HCT116 (cell line): Measurements from ENCODE around the gene TSKU. TPM values are rescaled to one million over a fixed set of nuclear protein-coding genes. Genes with fewer than 3 reads are reported as not detected.

Experiments used
- ATAC-seq: fragments of 200-7000 bp; cut with Tn5 transposase; 2 replicates; pipeline ENCODE4 v1.9.1; 2020; ENCODE audit warnings: mild to moderate bottlenecking, moderate library complexity
- BruUV-seq: library from RNA; stranded (reverse); fragments of 400-500 nt; replicated peaks from 2 replicates; lab custom pipeline; 2021; lab: Mats Ljungman, UMichigan
- CTCF ChIA-PET: fragments of 300-600 bp; sonication (Branson Sonifier 250); formaldehyde crosslinking; loops from one replicate; lab custom pipeline; 2021; ENCODE audit warnings: antibody characterized with exemption; lab: Charles Lee
- POLR2A ChIA-PET: fragments of 300-600, 350-600 bp; sonication (Branson Sonifier 250); formaldehyde crosslinking; loops from one replicate; lab custom pipeline; 2021; ENCODE audit warnings: antibody characterized with exemption; lab: Charles Lee
- RAD21 ChIA-PET, 2 experiments: fragments of 300-600 bp; sonication (Branson Sonifier 250); formaldehyde crosslinking; loops; one replicate each; lab custom pipeline; 2023; ENCODE audit warnings: low total read pairs in 2 of 2; ENCODE audit not compliant: uncharacterized antibody in 2 of 2, unreplicated experiment in 2 of 2, low non-redundant PET in 1 of 2; lab: Charles Lee
- DNase-seq: peaks from one replicate; pipeline ENCODE4 v3.0.0-alpha.2; 2010; ENCODE audit warnings: low read depth, low spot score
- H2AFZ ChIP-seq: fragments of 200-600 bp; shearing (Covaris generic), sonication (generic); 2 replicates; pipeline ENCODE4 v1.6.1; 2017; ENCODE audit warnings: low read depth, mixed run types, mixed read lengths, antibody characterized with exemption, low read length; ENCODE audit not compliant: poor library complexity, severe bottlenecking
- H3K27ac ChIP-seq: 2 replicates; pipeline ENCODE4 v1.5.1; 2012; ENCODE audit warnings: low read depth, low read length
- H3K27me3 ChIP-seq: fragments of 200-600 bp; sonication (generic); 2 replicates; pipeline ENCODE4 v1.6.1; 2016; ENCODE audit warnings: mixed run types, low read length, mixed read lengths; ENCODE audit not compliant: insufficient read depth
- H3K36me3 ChIP-seq, 2 experiments: fragments of 200-500 bp in 1 of 2; fragments of 200-600 bp in 1 of 2; sonication (Bioruptor generic) in 1 of 2; sonication (generic) in 1 of 2; 2 replicates each; pipeline versions ENCODE4 v1.5.1 to v1.6.1; 2014 to 2016; ENCODE audit warnings: low read length in 2 of 2, inconsistent platforms in 1 of 2, mixed read lengths in 1 of 2, mixed run types in 1 of 2; ENCODE audit not compliant: insufficient read depth in 2 of 2, control insufficient read depth in 1 of 2
- H3K4me1 ChIP-seq, 2 experiments: fragments of 200-600 bp in 1 of 2; sonication (generic) in 1 of 2; 2 replicates each; pipeline versions ENCODE4 v1.5.1 to v1.6.1; 2012 to 2017; ENCODE audit warnings: low read length in 2 of 2, inconsistent platforms in 1 of 2, mild to moderate bottlenecking in 1 of 2, mixed read lengths in 1 of 2, mixed run types in 1 of 2, moderate library complexity in 1 of 2; ENCODE audit not compliant: insufficient read depth in 2 of 2, control insufficient read depth in 1 of 2
- H3K4me2 ChIP-seq: fragments of 200-600 bp; sonication (generic); 2 replicates; pipeline ENCODE4 v1.6.1; 2017; ENCODE audit warnings: mixed run types, low read length, mixed read lengths
- H3K4me3 ChIP-seq, 2 experiments: fragments of 200-600 bp in 1 of 2; sonication (generic) in 1 of 2; replicated peaks in 1 of 2; 2 replicates each; pipeline ENCODE4 v1.5.1; 2011 to 2016; ENCODE audit warnings: low read length in 2 of 2, control low read depth in 1 of 2, low read depth in 1 of 2, mild to moderate bottlenecking in 1 of 2, mixed read lengths in 1 of 2, mixed run types in 1 of 2
- H3K79me2 ChIP-seq: fragments of 200-600 bp; sonication (generic); 2 replicates; pipeline ENCODE4 v1.6.1; 2017; ENCODE audit warnings: mild to moderate bottlenecking, mixed run types, low read length, moderate library complexity, mixed read lengths; ENCODE audit not compliant: insufficient read depth
- H3K9ac ChIP-seq: fragments of 200-600 bp; sonication (generic); 2 replicates; pipeline ENCODE4 v1.6.1; 2016; ENCODE audit warnings: low read length, mixed read lengths
- H3K9me2 ChIP-seq: fragments of 200-600 bp; sonication (generic), shearing (Covaris generic); 2 replicates; pipeline ENCODE4 v1.6.1; 2017; ENCODE audit warnings: mixed run types, mild to moderate bottlenecking, moderate library complexity; ENCODE audit not compliant: insufficient read depth
- H3K9me3 ChIP-seq, 2 experiments: fragments of 200-500 bp in 1 of 2; fragments of 200-600 bp in 1 of 2; sonication (Bioruptor generic) in 1 of 2; sonication (generic) in 1 of 2; 2 replicates each; pipeline ENCODE4 v1.6.1; 2014 to 2017; ENCODE audit warnings: low read length in 2 of 2, mixed read lengths in 2 of 2, inconsistent platforms in 1 of 2, low read depth in 1 of 2, mild to moderate bottlenecking in 1 of 2, mixed run types in 1 of 2, moderate library complexity in 1 of 2; ENCODE audit not compliant: control insufficient read depth in 1 of 2, insufficient read depth in 1 of 2
- H4K20me1 ChIP-seq: fragments of 200-600 bp; sonication (generic), shearing (Covaris generic); 2 replicates; pipeline ENCODE4 v1.6.1; 2017; ENCODE audit warnings: mixed run types, mild to moderate bottlenecking, moderate library complexity; ENCODE audit not compliant: insufficient read depth
- CBX3 ChIP-seq: IDR thresholded peaks from 2 replicates; pipeline ENCODE4 v1.6.1; 2012; ENCODE audit warnings: low read depth
- EGR1 ChIP-seq: IDR thresholded peaks from 2 replicates; pipeline ENCODE4 v1.6.1; 2012; ENCODE audit warnings: low read depth
- FOSL1 ChIP-seq: IDR thresholded peaks from 2 replicates; pipeline ENCODE4 v1.6.1; 2012; ENCODE audit warnings: low read depth
- JUND ChIP-seq: IDR thresholded peaks from 2 replicates; pipeline ENCODE4 v1.6.1; 2012
- POLR2AphosphoS5 ChIP-seq: IDR thresholded peaks from 2 replicates; pipeline ENCODE4 v1.6.1; 2011; ENCODE audit warnings: mild to moderate bottlenecking, low read depth, low read length, moderate library complexity
- RAD21 ChIP-seq: IDR thresholded peaks from 2 replicates; pipeline ENCODE4 v1.6.1; 2012; ENCODE audit warnings: low read depth, mild to moderate bottlenecking
- SP1 ChIP-seq: IDR thresholded peaks from 2 replicates; pipeline ENCODE4 v1.6.1; 2012; ENCODE audit warnings: low read depth
- TCF7L2 ChIP-seq: IDR thresholded peaks from 2 replicates; pipeline ENCODE4 v1.7.0; 2011; ENCODE audit warnings: borderline replicate concordance, inconsistent platforms; ENCODE audit not compliant: insufficient read depth, insufficient read length; ENCODE audit errors: extremely low read depth
- ZFX ChIP-seq: fragments of 450-650 bp; IDR thresholded peaks from 2 replicates; pipeline ENCODE4 v1.6.1; 2017
- intact Hi-C: fragments of 100-400 bp; cut with micrococcal nuclease; formaldehyde crosslinking; loops from 2 replicates; pipeline ENCODE4 v1.10.0; 2022
- total RNA-seq: library from RNA; stranded (reverse); gene quantifications from one replicate; pipeline ENCODE4 v1.2.1, GENCODE V29; 2021; ENCODE audit not compliant: unreplicated experiment
- TF ChIP-seq, protein P1 (sequence below): IDR thresholded peaks from 2 replicates; pipeline ENCODE4 v1.6.1; 2012
- TF ChIP-seq, protein P2 (sequence below): IDR thresholded peaks from 2 replicates; pipeline ENCODE4 v1.6.1; 2012
- TF ChIP-seq, protein P3 (sequence below), 3 experiments: fragments of 200-600 bp in 1 of 3; sonication (generic) in 1 of 3; IDR thresholded peaks in 2 of 3; conservative IDR thresholded peaks in 1 of 3; 2 replicates each; pipeline ENCODE4 v1.5.1; 2012 to 2017; ENCODE audit warnings: low read depth in 2 of 3, low read length in 2 of 3, antibody characterized with exemption in 1 of 3, borderline replicate concordance in 1 of 3, control low read depth in 1 of 3, mild to moderate bottlenecking in 1 of 3, mixed read lengths in 1 of 3, mixed run types in 1 of 3, moderate library complexity in 1 of 3; ENCODE audit not compliant: insufficient read depth in 1 of 3
- TF ChIP-seq, protein P4 (sequence below): IDR thresholded peaks from 2 replicates; pipeline ENCODE4 v1.6.1; 2012; ENCODE audit warnings: low read depth

Gene TSKU
- total RNA-seq, 1 experiment from 2014 or later = 21.9 TPM

- BruUV-seq = no TSS peak
- POLR2A ChIA-PET = no interaction called here
- Histone ChIP-seq H3K36me3 (no peaks in the 10 kb centered on the region), H3K4me2 (no peak overlapping the region), H3K4me3 (no peak overlapping the region), H3K9ac (no peak overlapping the region), H2AFZ (no peak overlapping the region), H3K9me3 (peaks cover 10 to 23% of the 10 kb centered on the region in 2 experiments; a peak in 2 of 4 replicates), H3K9me2 (no peaks in the 10 kb centered on the region), H3K27me3 (no peaks in the 10 kb centered on the region), H3K79me2 (no peaks in the 10 kb centered on the region), H3K4me1 (peaks cover 5 to 6% of the 10 kb centered on the region in 2 experiments; a peak in 2 of 4 replicates), H4K20me1 (no peaks in the 10 kb centered on the region), H3K27ac (no peak overlapping the region)
- CTCF ChIA-PET = interaction anchor here (0.9 kb wide), 1 partner anchor 271 kb away, joined by 4 read pairs; no protein-coding TSS in a partner anchor
- no peak for DNase-seq
- RAD21 ChIA-PET = no interaction called here
- TF ChIP-seq, protein P1, sequence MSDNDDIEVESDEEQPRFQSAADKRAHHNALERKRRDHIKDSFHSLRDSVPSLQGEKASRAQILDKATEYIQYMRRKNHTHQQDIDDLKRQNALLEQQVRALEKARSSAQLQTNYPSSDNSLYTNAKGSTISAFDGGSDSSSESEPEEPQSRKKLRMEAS = 0 out of 2 replicates have a peak, but pooled peaks have one; percentile 20
- TF ChIP-seq CBX3 = peak; percentile 99
- no peak for TF ChIP-seq JUND
- ATAC-seq = no peak
- intact Hi-C loops = no loop called here
Measured at GRCh38 chr11:76776472-76776871, 6.7 kb upstream of the TSKU start.

- POLR2A ChIA-PET = no interaction called here
- no TSS peak for BruUV-seq
Measured at GRCh38 chr11:76777305-76777704, 5.9 kb upstream of the TSKU start.

More at GRCh38 chr11:76777305-76777704, 5.9 kb upstream of the TSKU start:
- no peak overlapping the region for H3K27ac ChIP-seq
- H2AFZ ChIP-seq = no peak overlapping the region
- H3K9me2 ChIP-seq = no peaks in the 10 kb centered on the region
- CTCF ChIA-PET = no interaction called here
- H4K20me1 ChIP-seq = no peaks in the 10 kb centered on the region
- ATAC-seq = no peak
- intact Hi-C loops = no loop called here
- H3K4me2 ChIP-seq = no peak overlapping the region
- peaks cover 10 to 23% of the 10 kb centered on the region in 2 experiments; a peak in 2 of 4 replicates for H3K9me3 ChIP-seq
- no peaks in the 10 kb centered on the region for H3K27me3 ChIP-seq
- DNase-seq = no peak
- no peak overlapping the region for H3K9ac ChIP-seq
- H3K4me3 ChIP-seq = no peak overlapping the region
- H3K4me1 ChIP-seq = peaks cover 9 to 14% of the 10 kb centered on the region in 2 experiments; a peak in 3 of 4 replicates
- TF ChIP-seq, protein P2, sequence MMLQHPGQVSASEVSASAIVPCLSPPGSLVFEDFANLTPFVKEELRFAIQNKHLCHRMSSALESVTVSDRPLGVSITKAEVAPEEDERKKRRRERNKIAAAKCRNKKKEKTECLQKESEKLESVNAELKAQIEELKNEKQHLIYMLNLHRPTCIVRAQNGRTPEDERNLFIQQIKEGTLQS = no peak
- TF ChIP-seq, protein P3, sequence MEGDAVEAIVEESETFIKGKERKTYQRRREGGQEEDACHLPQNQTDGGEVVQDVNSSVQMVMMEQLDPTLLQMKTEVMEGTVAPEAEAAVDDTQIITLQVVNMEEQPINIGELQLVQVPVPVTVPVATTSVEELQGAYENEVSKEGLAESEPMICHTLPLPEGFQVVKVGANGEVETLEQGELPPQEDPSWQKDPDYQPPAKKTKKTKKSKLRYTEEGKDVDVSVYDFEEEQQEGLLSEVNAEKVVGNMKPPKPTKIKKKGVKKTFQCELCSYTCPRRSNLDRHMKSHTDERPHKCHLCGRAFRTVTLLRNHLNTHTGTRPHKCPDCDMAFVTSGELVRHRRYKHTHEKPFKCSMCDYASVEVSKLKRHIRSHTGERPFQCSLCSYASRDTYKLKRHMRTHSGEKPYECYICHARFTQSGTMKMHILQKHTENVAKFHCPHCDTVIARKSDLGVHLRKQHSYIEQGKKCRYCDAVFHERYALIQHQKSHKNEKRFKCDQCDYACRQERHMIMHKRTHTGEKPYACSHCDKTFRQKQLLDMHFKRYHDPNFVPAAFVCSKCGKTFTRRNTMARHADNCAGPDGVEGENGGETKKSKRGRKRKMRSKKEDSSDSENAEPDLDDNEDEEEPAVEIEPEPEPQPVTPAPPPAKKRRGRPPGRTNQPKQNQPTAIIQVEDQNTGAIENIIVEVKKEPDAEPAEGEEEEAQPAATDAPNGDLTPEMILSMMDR (IDR thresholded peaks at IDR 0.05 in 2 of 3, conservative IDR thresholded peaks at IDR 0.05 in 1 of 3; ENCODE audit: borderline replicate concordance in 1 of 3, insufficient read depth in 1 of 3, low read depth in 2 of 3, low read length in 2 of 3) = no peak
- TF ChIP-seq SP1 (no peak), TCF7L2 (no peak), POLR2AphosphoS5 (no peak), RAD21 (no peak), EGR1 (no peak), ZFX (no peak), CBX3 (no peak), FOSL1 (no peak)
- TF ChIP-seq, protein P4, sequence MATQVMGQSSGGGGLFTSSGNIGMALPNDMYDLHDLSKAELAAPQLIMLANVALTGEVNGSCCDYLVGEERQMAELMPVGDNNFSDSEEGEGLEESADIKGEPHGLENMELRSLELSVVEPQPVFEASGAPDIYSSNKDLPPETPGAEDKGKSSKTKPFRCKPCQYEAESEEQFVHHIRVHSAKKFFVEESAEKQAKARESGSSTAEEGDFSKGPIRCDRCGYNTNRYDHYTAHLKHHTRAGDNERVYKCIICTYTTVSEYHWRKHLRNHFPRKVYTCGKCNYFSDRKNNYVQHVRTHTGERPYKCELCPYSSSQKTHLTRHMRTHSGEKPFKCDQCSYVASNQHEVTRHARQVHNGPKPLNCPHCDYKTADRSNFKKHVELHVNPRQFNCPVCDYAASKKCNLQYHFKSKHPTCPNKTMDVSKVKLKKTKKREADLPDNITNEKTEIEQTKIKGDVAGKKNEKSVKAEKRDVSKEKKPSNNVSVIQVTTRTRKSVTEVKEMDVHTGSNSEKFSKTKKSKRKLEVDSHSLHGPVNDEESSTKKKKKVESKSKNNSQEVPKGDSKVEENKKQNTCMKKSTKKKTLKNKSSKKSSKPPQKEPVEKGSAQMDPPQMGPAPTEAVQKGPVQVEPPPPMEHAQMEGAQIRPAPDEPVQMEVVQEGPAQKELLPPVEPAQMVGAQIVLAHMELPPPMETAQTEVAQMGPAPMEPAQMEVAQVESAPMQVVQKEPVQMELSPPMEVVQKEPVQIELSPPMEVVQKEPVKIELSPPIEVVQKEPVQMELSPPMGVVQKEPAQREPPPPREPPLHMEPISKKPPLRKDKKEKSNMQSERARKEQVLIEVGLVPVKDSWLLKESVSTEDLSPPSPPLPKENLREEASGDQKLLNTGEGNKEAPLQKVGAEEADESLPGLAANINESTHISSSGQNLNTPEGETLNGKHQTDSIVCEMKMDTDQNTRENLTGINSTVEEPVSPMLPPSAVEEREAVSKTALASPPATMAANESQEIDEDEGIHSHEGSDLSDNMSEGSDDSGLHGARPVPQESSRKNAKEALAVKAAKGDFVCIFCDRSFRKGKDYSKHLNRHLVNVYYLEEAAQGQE = no peak
- TF ChIP-seq, protein P1 = no peak
- H3K36me3 ChIP-seq = no peaks in the 10 kb centered on the region
- RAD21 ChIA-PET = no interaction called here
- H3K79me2 ChIP-seq = no peaks in the 10 kb centered on the region
